ENCODE measurements around the gene PPIH. TPM values are rescaled to one million over a fixed set of nuclear protein-coding genes. Genes with fewer than 3 reads are reported as not detected.

Gene PPIH
- total RNA-seq, 4 donors from 2014 or later, result 15.1 to 41.7 (median 26.1) TPM

DNA sequence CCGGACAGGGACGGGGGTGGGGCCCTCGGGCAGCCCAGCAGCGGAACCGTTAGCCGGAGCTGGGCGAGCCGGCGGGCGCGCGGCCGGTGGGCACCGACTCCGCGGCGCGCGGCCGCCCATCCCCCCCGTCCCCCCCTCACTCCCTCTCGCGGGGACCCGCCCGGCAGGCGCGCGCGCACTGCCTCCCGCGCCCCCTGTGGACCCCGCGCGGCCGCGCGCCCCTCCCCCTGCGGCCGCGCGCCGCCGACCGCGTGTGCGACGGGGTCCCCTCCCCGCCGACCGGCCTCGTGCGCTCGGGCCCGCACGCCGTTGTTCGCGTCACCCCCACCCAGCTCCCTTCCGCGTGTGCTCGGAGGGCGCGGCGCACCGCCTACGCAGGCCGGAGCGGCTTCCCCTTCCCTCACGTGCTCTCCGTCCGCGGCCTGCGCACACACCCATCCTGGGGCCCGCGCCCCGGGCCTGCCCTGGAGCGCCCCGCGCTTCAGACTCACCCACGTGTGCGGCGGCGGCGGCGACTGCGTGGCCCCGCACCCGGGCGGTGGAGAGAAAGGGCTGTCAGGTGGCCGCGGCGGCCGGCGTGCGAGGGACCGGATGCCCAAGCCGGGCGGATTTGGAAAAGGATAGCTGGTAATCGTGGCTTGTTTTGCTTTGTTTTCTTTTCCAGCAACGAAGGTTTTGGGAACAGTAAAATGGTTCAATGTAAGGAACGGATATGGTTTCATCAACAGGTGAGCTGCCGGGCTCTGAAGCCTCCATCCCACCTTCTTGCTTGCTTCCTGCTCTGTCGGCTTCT lies 24.7 kb downstream of the PPIH start:
- H3K4me1 ChIP-seq, result peaks cover 0 to 55% (median 17%) of the 10 kb centered on the region in 4 donors
- H3K4me3 ChIP-seq, result peak overlapping the region; percentile 92 to 98 (median 98)
- H3K36me3 ChIP-seq, result no peaks in the 10 kb centered on the region
- no peaks in the 10 kb centered on the region for H3K9me3 ChIP-seq
- TF ChIP-seq POLR2A (IDR thresholded peaks at IDR 0.05), result peak; percentile 37 to 47
- TF ChIP-seq CTCF (IDR thresholded peaks at IDR 0.05), result no peak
- peak overlapping the region; percentile 98 to 100 (median 99) for H3K27ac ChIP-seq
- no peaks in the 10 kb centered on the region for H3K27me3 ChIP-seq
- peak; percentile 73 to 89 (median 88) for DNase-seq

- no peaks in the 10 kb centered on the region for H3K27me3 ChIP-seq
- no peak for DNase-seq
- no peaks in the 10 kb centered on the region for H3K36me3 ChIP-seq
- peaks cover 0 to 66% (median 19%) of the 10 kb centered on the region in 4 donors for H3K4me1 ChIP-seq
- H3K27ac ChIP-seq, result peak overlapping the region in 2 of 4 donors; percentile 98 to 99
- no peaks in the 10 kb centered on the region for H3K9me3 ChIP-seq
- TF ChIP-seq POLR2A (IDR thresholded peaks at IDR 0.05), result no peak
- TF ChIP-seq CTCF (IDR thresholded peaks at IDR 0.05), result no peak
- peak overlapping the region in 3 of 4 donors; percentile 97 to 98 (median 98) for H3K4me3 ChIP-seq
Measured at GRCh38 chr1:42684139-42684538, 25.9 kb downstream of the PPIH start.

- Histone ChIP-seq H3K4me1 (peaks cover 0 to 75% (median 27%) of the 10 kb centered on the region in 4 donors), H3K27ac (no peak overlapping the region), H3K4me3 (no peak overlapping the region), H3K9me3 (no peaks in the 10 kb centered on the region), H3K27me3 (no peaks in the 10 kb centered on the region), H3K36me3 (no peaks in the 10 kb centered on the region)
- TF ChIP-seq CTCF (IDR thresholded peaks at IDR 0.05) (no peak), POLR2A (IDR thresholded peaks at IDR 0.05) (no peak)
- DNase-seq, result no peak
Measured at GRCh38 chr1:42686418-42686817, 28.2 kb downstream of the PPIH start.

DNA sequence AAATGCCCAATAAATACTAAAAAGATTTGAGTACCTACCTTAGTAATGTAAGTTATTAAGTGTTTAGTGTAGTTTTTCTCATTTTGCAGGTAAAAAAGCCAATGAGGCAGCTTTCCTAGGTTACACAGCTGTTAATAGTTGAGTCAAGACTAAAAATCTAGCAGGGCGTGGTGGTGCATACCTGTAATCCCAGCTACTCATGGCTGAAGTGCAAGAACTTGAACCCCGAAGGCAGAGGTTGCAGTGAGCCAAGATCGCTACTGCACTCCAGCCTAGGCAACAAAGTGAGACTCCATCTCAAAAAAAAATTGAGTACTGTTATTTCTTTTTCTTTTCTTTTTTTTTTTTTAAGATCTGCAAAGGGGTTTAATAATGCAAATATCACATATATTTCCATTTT lies 31.7 kb downstream of the PPIH start:
- peaks cover 0 to 84% (median 20%) of the 10 kb centered on the region in 4 donors for H3K4me1 ChIP-seq

DNA sequence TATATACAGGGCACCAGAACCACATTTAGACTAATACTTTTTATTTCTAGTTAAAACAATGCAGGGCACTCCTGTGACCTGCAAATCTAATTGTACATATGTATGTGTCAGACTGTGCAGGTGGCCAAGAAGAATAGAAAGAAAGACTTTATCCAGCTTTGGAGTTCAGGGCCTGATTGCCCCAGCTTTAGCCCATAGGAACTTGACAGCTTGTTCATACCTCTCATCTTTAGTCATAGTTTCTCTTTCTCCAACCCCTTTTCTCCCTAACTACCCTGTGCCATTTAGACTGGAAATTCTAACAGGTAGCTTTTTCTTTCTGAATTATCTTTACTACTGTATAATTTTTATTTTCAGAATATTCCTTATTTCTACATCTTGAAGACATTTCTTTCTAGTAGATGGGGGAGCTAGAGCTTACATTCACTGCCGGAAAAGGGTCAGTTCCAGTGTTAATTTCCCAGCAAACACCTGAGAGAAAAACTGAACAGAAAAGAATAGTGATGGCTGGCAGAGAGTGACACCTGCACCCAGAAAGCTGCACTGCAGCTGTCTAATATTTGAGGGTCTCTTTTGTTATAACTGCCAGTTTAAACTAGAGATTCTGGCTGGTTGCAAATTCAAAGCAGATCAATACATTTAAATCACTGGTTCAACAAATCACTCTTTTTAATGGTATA lies 32.4 kb downstream of the PPIH start:
- Histone ChIP-seq H3K4me3 (no peak overlapping the region), H3K27ac (peak overlapping the region in 2 of 4 donors; percentile 18 to 60), H3K4me1 (peaks cover 0 to 77% (median 17%) of the 10 kb centered on the region in 4 donors), H3K27me3 (no peaks in the 10 kb centered on the region), H3K9me3 (no peaks in the 10 kb centered on the region), H3K36me3 (peaks cover 0 to 9% (median 0%) of the 10 kb centered on the region in 3 donors)
- DNase-seq, result no peak
- TF ChIP-seq POLR2A (IDR thresholded peaks at IDR 0.05) (no peak), CTCF (IDR thresholded peaks at IDR 0.05) (peak in 3 of 6 experiments; percentile 20 to 34 (median 34))

More for the DNA sequence above, 31.7 kb downstream of the PPIH start:
- no peak overlapping the region for H3K4me3 ChIP-seq
- H3K9me3 ChIP-seq, result no peaks in the 10 kb centered on the region
- TF ChIP-seq POLR2A (IDR thresholded peaks at IDR 0.05) (no peak), CTCF (IDR thresholded peaks at IDR 0.05) (no peak)
- peaks cover 0 to 2% (median 0%) of the 10 kb centered on the region in 3 donors for H3K36me3 ChIP-seq
- H3K27me3 ChIP-seq, result no peaks in the 10 kb centered on the region
- peak overlapping the region in 2 of 4 donors; percentile 7 to 33 for H3K27ac ChIP-seq
- peak in 2 of 3 donors; percentile 54 to 58 for DNase-seq

Data from Peyer's patch (tissue), 4 donors.